ENCODE results near the gene ACAN. TPM values are rescaled to one million over a fixed set of nuclear protein-coding genes. Genes with fewer than 3 reads are reported as not detected.

The ACAN gene
- total and polyA plus RNA-seq, 5 experiments from 2014 or later, result 0.05 TPM; not detected in 4

GRCh38 chr15:88901508-88902220 lies 98.4 kb downstream of the ACAN start:
- ATAC-seq (no peak), DNase-seq (no peak)
- Mint-ChIP-seq H3K9me3 (no peaks in the 10 kb centered on the region), H3K27ac (peak overlapping the region in 9 of 10 donors; percentile 20 to 98 (median 72)), H3K36me3 (peaks cover 0 to 18% (median 0%) of the 10 kb centered on the region in 3 donors), H3K4me1 (peaks cover 32 to 65% (median 52%) of the 10 kb centered on the region in 4 donors), H3K27me3 (no peaks in the 10 kb centered on the region), H3K4me3 (no peak overlapping the region)
- POLR2A ChIA-PET, result interaction anchor here (1.5 to 2.8 kb wide), 3 partner anchors 11 to 432 kb away, joined by 3 to 17 read pairs (median 6); partner anchors contain the start of genes MFGE8 and POLG

GRCh38 chr15:88902221-88902835 lies 99.1 kb downstream of the ACAN start:
- no peaks in the 10 kb centered on the region for H3K27me3 Mint-ChIP-seq
- DNase-seq (no peak), ATAC-seq (no peak)
- POLR2A ChIA-PET, result interaction anchor here (1.5 to 2.8 kb wide), 3 partner anchors 10 to 432 kb away, joined by 3 to 17 read pairs (median 6); partner anchors contain the start of genes MFGE8 and POLG
- H3K4me3 Mint-ChIP-seq, result no peak overlapping the region
- H3K9me3 Mint-ChIP-seq, result no peaks in the 10 kb centered on the region
- peak overlapping the region; percentile 48 to 98 (median 96) for H3K27ac Mint-ChIP-seq
- peaks cover 0 to 18% (median 1%) of the 10 kb centered on the region in 3 donors for H3K36me3 Mint-ChIP-seq
- peaks cover 30 to 58% (median 45%) of the 10 kb centered on the region in 4 donors for H3K4me1 Mint-ChIP-seq

- Mint-ChIP-seq H3K36me3 (peaks cover 0 to 18% (median 1%) of the 10 kb centered on the region in 3 donors), H3K27me3 (no peaks in the 10 kb centered on the region), H3K27ac (peak overlapping the region; percentile 84 to 98 (median 96)), H3K4me3 (peak overlapping the region in 3 of 10 donors; percentile 8 to 36 (median 12)), H3K9me3 (no peaks in the 10 kb centered on the region), H3K4me1 (peaks cover 25 to 54% (median 41%) of the 10 kb centered on the region in 4 donors)
- POLR2A ChIA-PET, result interaction anchor here (0.7 to 2.8 kb wide), 4 partner anchors 10 to 281 kb away, joined by 3 to 17 read pairs (median 7); partner anchors contain the start of genes ISG20 and MFGE8
- ATAC-seq (no peak), DNase-seq (no peak)
Measured at GRCh38 chr15:88902846-88903245, 99.6 kb downstream of the ACAN start.

GRCh38 chr15:88904257-88904623 lies 101.0 kb downstream of the ACAN start:
- Mint-ChIP-seq H3K36me3 (peaks cover 0 to 22% (median 1%) of the 10 kb centered on the region in 3 donors), H3K27ac (peak overlapping the region; percentile 84 to 98 (median 96)), H3K27me3 (no peaks in the 10 kb centered on the region), H3K4me3 (peak overlapping the region; percentile 5 to 87 (median 60)), H3K4me1 (peaks cover 28 to 57% (median 46%) of the 10 kb centered on the region in 4 donors), H3K9me3 (no peaks in the 10 kb centered on the region)
- POLR2A ChIA-PET, result interaction anchor here (0.5 to 2.9 kb wide), 14 partner anchors 9 to 474 kb away, joined by 3 to 30 read pairs (median 5); partner anchors contain the start of genes ABHD2, HAPLN3, ISG20 and MFGE8
- ATAC-seq (peak in 1 of 2 donors; percentile 1), DNase-seq (no peak)

GRCh38 chr15:88904624-88905327 lies 101.5 kb downstream of the ACAN start:
- POLR2A ChIA-PET, result interaction anchor here (0.7 to 2.9 kb wide), 16 partner anchors 9 to 430 kb away, joined by 3 to 30 read pairs (median 4); partner anchors contain the start of genes ABHD2, FANCI, HAPLN3 and ISG20
- H3K4me3 Mint-ChIP-seq, result peak overlapping the region; percentile 5 to 87 (median 60)
- ATAC-seq (peak; percentile 97 to 99), DNase-seq (peak; percentile 83 to 98 (median 96))
- H3K36me3 Mint-ChIP-seq, result peaks cover 0 to 24% (median 1%) of the 10 kb centered on the region in 3 donors
- H3K9me3 Mint-ChIP-seq, result no peaks in the 10 kb centered on the region
- H3K4me1 Mint-ChIP-seq, result peaks cover 31 to 61% (median 51%) of the 10 kb centered on the region in 4 donors
- peak overlapping the region; percentile 84 to 98 (median 96) for H3K27ac Mint-ChIP-seq
- no peaks in the 10 kb centered on the region for H3K27me3 Mint-ChIP-seq

DNA sequence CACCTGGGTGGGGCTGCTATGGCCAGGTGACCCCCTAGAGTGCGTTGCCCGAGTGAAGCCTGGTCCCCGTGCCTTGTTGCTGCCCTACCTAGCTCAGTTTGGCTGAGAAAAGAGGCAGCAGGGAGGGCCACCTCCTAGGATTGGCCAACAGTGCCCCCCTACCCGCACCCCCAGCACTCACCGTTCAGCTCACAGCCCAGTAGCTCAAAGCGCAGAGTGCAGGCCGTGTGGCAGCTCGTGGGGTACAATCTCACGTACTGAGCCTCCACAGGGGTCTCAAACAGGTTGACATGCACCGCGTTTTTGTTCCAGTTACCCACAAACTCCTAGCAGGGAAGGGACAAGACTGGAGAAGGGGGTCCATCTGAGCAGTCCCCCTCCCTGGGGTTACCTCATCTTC lies 102.3 kb downstream of the ACAN start:
- Mint-ChIP-seq H3K36me3 (peaks cover 0 to 24% (median 1%) of the 10 kb centered on the region in 3 donors), H3K27me3 (no peaks in the 10 kb centered on the region), H3K9me3 (no peaks in the 10 kb centered on the region), H3K4me1 (peaks cover 35 to 69% (median 57%) of the 10 kb centered on the region in 4 donors), H3K4me3 (no peak overlapping the region), H3K27ac (peak overlapping the region; percentile 84 to 98 (median 96))
- POLR2A ChIA-PET, result interaction anchor here (0.5 to 2.9 kb wide), 10 partner anchors 9 to 338 kb away, joined by 3 to 30 read pairs (median 8); partner anchors contain the start of genes ABHD2, FANCI, HAPLN3 and ISG20
- DNase-seq (no peak), ATAC-seq (no peak)

DNA sequence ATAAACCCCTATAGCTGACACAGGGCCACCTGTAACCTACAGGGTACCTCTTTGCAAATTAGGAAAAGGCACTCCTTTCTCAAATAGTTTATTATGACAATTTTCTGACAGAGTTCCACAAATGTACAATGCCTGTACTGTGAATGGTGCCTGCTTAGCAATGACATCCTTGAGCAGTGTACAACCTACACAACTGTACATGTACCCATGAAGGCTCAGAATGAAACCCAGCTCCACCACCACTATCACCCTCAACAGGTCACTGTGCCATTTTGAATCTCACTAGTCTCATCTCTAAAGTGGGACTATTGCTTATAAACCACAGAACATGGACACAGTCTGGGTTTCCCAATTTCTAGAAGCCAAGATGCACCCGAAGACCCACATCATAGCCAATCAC lies 102.9 kb downstream of the ACAN start:
- Mint-ChIP-seq H3K4me1 (peaks cover 33 to 75% (median 61%) of the 10 kb centered on the region in 4 donors), H3K9me3 (no peaks in the 10 kb centered on the region), H3K27ac (peak overlapping the region; percentile 48 to 98 (median 96)), H3K36me3 (peaks cover 0 to 19% (median 1%) of the 10 kb centered on the region in 3 donors), H3K27me3 (no peaks in the 10 kb centered on the region), H3K4me3 (no peak overlapping the region)
- ATAC-seq (no peak), DNase-seq (no peak)
- POLR2A ChIA-PET, result interaction anchor here (0.5 to 2.9 kb wide), 4 partner anchors 9 to 337 kb away, joined by 3 to 12 read pairs (median 6); partner anchors contain the start of gene FANCI

- H3K36me3 Mint-ChIP-seq, result peaks cover 0 to 17% (median 1%) of the 10 kb centered on the region in 3 donors
- H3K9me3 Mint-ChIP-seq, result no peaks in the 10 kb centered on the region
- ATAC-seq (no peak), DNase-seq (no peak)
- peaks cover 32 to 78% (median 62%) of the 10 kb centered on the region in 4 donors for H3K4me1 Mint-ChIP-seq
- peak overlapping the region in 9 of 10 donors; percentile 66 to 98 (median 96) for H3K27ac Mint-ChIP-seq
- no peaks in the 10 kb centered on the region for H3K27me3 Mint-ChIP-seq
- no peak overlapping the region for H3K4me3 Mint-ChIP-seq
- POLR2A ChIA-PET, result no interaction called here
Measured at GRCh38 chr15:88906551-88906950, 103.3 kb downstream of the ACAN start.

DNA sequence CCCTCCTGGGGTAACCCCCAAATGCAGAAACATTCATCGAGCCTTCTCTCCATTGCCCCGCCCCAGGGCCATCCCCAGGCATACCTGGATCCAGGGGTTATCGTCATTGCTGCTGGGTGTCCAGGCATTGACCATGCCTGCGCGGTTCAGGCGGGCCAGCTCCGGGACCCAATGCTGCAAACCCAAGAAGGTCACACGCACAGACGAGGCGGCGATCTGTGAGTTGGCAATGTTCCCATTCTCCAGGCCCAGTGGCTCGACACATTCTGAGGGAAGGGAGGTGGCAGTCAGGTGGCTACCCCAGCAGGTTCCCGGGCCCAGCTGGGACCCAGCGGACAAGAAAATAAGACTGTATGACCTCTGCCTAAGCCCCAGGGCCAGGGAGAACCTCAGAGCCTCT lies 103.9 kb downstream of the ACAN start:
- DNase-seq, result no peak
- Mint-ChIP-seq H3K27ac (peak overlapping the region; percentile 53 to 98 (median 82)), H3K36me3 (peaks cover 0 to 11% (median 1%) of the 10 kb centered on the region in 3 donors), H3K4me1 (peaks cover 32 to 79% (median 62%) of the 10 kb centered on the region in 4 donors), H3K4me3 (no peak overlapping the region), H3K9me3 (no peaks in the 10 kb centered on the region), H3K27me3 (no peaks in the 10 kb centered on the region)
- ATAC-seq, result no peak
- POLR2A ChIA-PET, result no interaction called here

GRCh38 chr15:88908123-88908522 lies 104.9 kb downstream of the ACAN start:
- POLR2A ChIA-PET, result no interaction called here
- Mint-ChIP-seq H3K9me3 (no peaks in the 10 kb centered on the region), H3K4me1 (peaks cover 33 to 76% (median 59%) of the 10 kb centered on the region in 4 donors), H3K4me3 (no peak overlapping the region), H3K36me3 (peaks cover 0 to 7% (median 1%) of the 10 kb centered on the region in 3 donors), H3K27me3 (no peaks in the 10 kb centered on the region), H3K27ac (peak overlapping the region; percentile 3 to 87 (median 75))
- ATAC-seq (no peak), DNase-seq (no peak)

- no peak overlapping the region for H3K4me3 Mint-ChIP-seq
- ATAC-seq (no peak), DNase-seq (no peak)
- H3K27me3 Mint-ChIP-seq, result no peaks in the 10 kb centered on the region
- H3K27ac Mint-ChIP-seq, result peak overlapping the region; percentile 58 to 92 (median 84)
- H3K4me1 Mint-ChIP-seq, result peaks cover 33 to 73% (median 56%) of the 10 kb centered on the region in 4 donors
- no peaks in the 10 kb centered on the region for H3K9me3 Mint-ChIP-seq
- POLR2A ChIA-PET, result no interaction called here
- peaks cover 0 to 7% (median 1%) of the 10 kb centered on the region in 3 donors for H3K36me3 Mint-ChIP-seq
Measured at GRCh38 chr15:88908697-88909621, 105.7 kb downstream of the ACAN start.

Data from naive thymus-derived CD8-positive, alpha-beta T cell (primary cell).